Measurements from ENCODE around the gene BCAM. TPM values are rescaled to one million over a fixed set of nuclear protein-coding genes. Genes with fewer than 3 reads are reported as not detected.

BCAM gene
- total and polyA plus RNA-seq, 4 donors: 43.1 to 161 (median 127) TPM

- H3K4me3 ChIP-seq (ENCODE audit: low read length in 2 of 2): no peak overlapping the region
- intact Hi-C loops (cut with DNase I): loop anchor here in 1 of 2 donors (10.0 kb wide), 1 partner anchor 160 kb away; the partner anchor contains the start of genes APOC2 and APOC4
- WGBS, 2 donors: 74 to 81% methylated on average over 3 of the region's 3 CpGs
- H3K36me3 ChIP-seq (ENCODE audit: control insufficient read depth in 1 of 2, insufficient read depth in 2 of 2, low read length in 1 of 2): no peaks in the 10 kb centered on the region
- H3K27ac ChIP-seq (ENCODE audit: low read depth in 1 of 2, low read length in 2 of 2): no peak overlapping the region
- DNase-seq (no peak), ATAC-seq (ENCODE audit: low FRiP score) (no peak)
- no peaks in the 10 kb centered on the region for H3K4me1 ChIP-seq (ENCODE audit: control insufficient read depth in 1 of 2, insufficient read depth in 2 of 2, low read length in 2 of 2)
- H3K27me3 ChIP-seq (ENCODE audit: control insufficient read depth in 1 of 2, insufficient read depth in 2 of 2, low read length in 1 of 2): no peaks in the 10 kb centered on the region
- no peaks in the 10 kb centered on the region for H3K9me3 ChIP-seq (ENCODE audit: control insufficient read depth, low read length)
Observed at GRCh38 chr19:44785271-44785670, 23.6 kb upstream of the BCAM start.

- H3K36me3 ChIP-seq (ENCODE audit: control insufficient read depth in 1 of 2, insufficient read depth in 2 of 2, low read length in 1 of 2): no peaks in the 10 kb centered on the region
- intact Hi-C loops (cut with DNase I): loop anchor here in 1 of 2 donors (10.0 kb wide), 1 partner anchor 159 kb away; the partner anchor contains the start of genes APOC2 and APOC4
- no peak overlapping the region for H3K27ac ChIP-seq (ENCODE audit: low read depth in 1 of 2, low read length in 2 of 2)
- H3K4me3 ChIP-seq (ENCODE audit: low read length in 2 of 2): no peak overlapping the region
- ATAC-seq (ENCODE audit: low FRiP score) (no peak), DNase-seq (no peak)
- no peaks in the 10 kb centered on the region for H3K27me3 ChIP-seq (ENCODE audit: control insufficient read depth in 1 of 2, insufficient read depth in 2 of 2, low read length in 1 of 2)
- WGBS, 2 donors: 92 to 96% methylated on average over 15 of the region's 15 CpGs
- H3K4me1 ChIP-seq (ENCODE audit: control insufficient read depth in 1 of 2, insufficient read depth in 2 of 2, low read length in 2 of 2): no peaks in the 10 kb centered on the region
- H3K9me3 ChIP-seq (ENCODE audit: control insufficient read depth, low read length): no peaks in the 10 kb centered on the region
Observed at GRCh38 chr19:44785993-44786392, 22.9 kb upstream of the BCAM start.

- intact Hi-C loops (cut with DNase I): loop anchor here in 1 of 2 donors (10.0 kb wide), 1 partner anchor 156 kb away; the partner anchor contains the start of genes APOC2 and APOC4
- ATAC-seq (ENCODE audit: low FRiP score) (no peak), DNase-seq (no peak)
- no peaks in the 10 kb centered on the region for H3K36me3 ChIP-seq (ENCODE audit: control insufficient read depth in 1 of 2, insufficient read depth in 2 of 2, low read length in 1 of 2)
- no peaks in the 10 kb centered on the region for H3K27me3 ChIP-seq (ENCODE audit: control insufficient read depth in 1 of 2, insufficient read depth in 2 of 2, low read length in 1 of 2)
- H3K9me3 ChIP-seq (ENCODE audit: control insufficient read depth, low read length): no peaks in the 10 kb centered on the region
- WGBS, 2 donors: 93 to 96% methylated on average over 6 of the region's 6 CpGs
- no peak overlapping the region for H3K4me3 ChIP-seq (ENCODE audit: low read length in 2 of 2)
- no peak overlapping the region for H3K27ac ChIP-seq (ENCODE audit: low read depth in 1 of 2, low read length in 2 of 2)
- no peaks in the 10 kb centered on the region for H3K4me1 ChIP-seq (ENCODE audit: control insufficient read depth in 1 of 2, insufficient read depth in 2 of 2, low read length in 2 of 2)
Observed at GRCh38 chr19:44788971-44789370, 19.9 kb upstream of the BCAM start.

GRCh38 chr19:44789943-44790483, 18.9 kb upstream of the BCAM start:
- Histone ChIP-seq H3K4me3 (ENCODE audit: low read length in 2 of 2) (no peak overlapping the region), H3K9me3 (ENCODE audit: control insufficient read depth, low read length) (no peaks in the 10 kb centered on the region), H3K27me3 (ENCODE audit: control insufficient read depth in 1 of 2, insufficient read depth in 2 of 2, low read length in 1 of 2) (no peaks in the 10 kb centered on the region), H3K36me3 (ENCODE audit: control insufficient read depth in 1 of 2, insufficient read depth in 2 of 2, low read length in 1 of 2) (no peaks in the 10 kb centered on the region), H3K27ac (ENCODE audit: low read depth in 1 of 2, low read length in 2 of 2) (no peak overlapping the region), H3K4me1 (ENCODE audit: control insufficient read depth in 1 of 2, insufficient read depth in 2 of 2, low read length in 2 of 2) (no peaks in the 10 kb centered on the region)
- DNase-seq (no peak), ATAC-seq (ENCODE audit: low FRiP score) (no peak)
- intact Hi-C loops (cut with DNase I): loop anchor here in 1 of 2 donors (10.0 kb wide), 1 partner anchor 155 kb away; the partner anchor contains the start of genes APOC2 and APOC4
- 85 to 87% methylated on average over 13 of the region's 13 CpGs for WGBS, 2 donors

- no peak for DNase-seq
- intact Hi-C loops (cut with DNase I): no loop called here
- Histone ChIP-seq H3K27me3 (ENCODE audit: control insufficient read depth in 1 of 2, insufficient read depth in 2 of 2, low read length in 1 of 2) (no peaks in the 10 kb centered on the region), H3K4me1 (ENCODE audit: control insufficient read depth in 1 of 2, insufficient read depth in 2 of 2, low read length in 2 of 2) (no peaks in the 10 kb centered on the region), H3K36me3 (ENCODE audit: control insufficient read depth in 1 of 2, insufficient read depth in 2 of 2, low read length in 1 of 2) (no peaks in the 10 kb centered on the region), H3K4me3 (ENCODE audit: low read length in 2 of 2) (no peak overlapping the region), H3K27ac (ENCODE audit: low read depth in 1 of 2, low read length in 2 of 2) (no peak overlapping the region), H3K9me3 (ENCODE audit: control insufficient read depth, low read length) (no peaks in the 10 kb centered on the region)
- WGBS, 2 donors: 92 to 95% methylated on average over 9 of the region's 9 CpGs
- ATAC-seq (ENCODE audit: low FRiP score): no peak
Observed at GRCh38 chr19:44792281-44792680, 16.6 kb upstream of the BCAM start.

GRCh38 chr19:44794610-44795009, 14.3 kb upstream of the BCAM start:
- no peaks in the 10 kb centered on the region for H3K36me3 ChIP-seq (ENCODE audit: control insufficient read depth in 1 of 2, insufficient read depth in 2 of 2, low read length in 1 of 2)
- H3K9me3 ChIP-seq (ENCODE audit: control insufficient read depth, low read length): no peaks in the 10 kb centered on the region
- no peak for ATAC-seq (ENCODE audit: low FRiP score)
- H3K4me3 ChIP-seq (ENCODE audit: low read length in 2 of 2): no peak overlapping the region
- intact Hi-C loops (cut with DNase I): no loop called here
- no peaks in the 10 kb centered on the region for H3K4me1 ChIP-seq (ENCODE audit: control insufficient read depth in 1 of 2, insufficient read depth in 2 of 2, low read length in 2 of 2)
- H3K27ac ChIP-seq (ENCODE audit: low read depth in 1 of 2, low read length in 2 of 2): no peak overlapping the region
- H3K27me3 ChIP-seq (ENCODE audit: control insufficient read depth in 1 of 2, insufficient read depth in 2 of 2, low read length in 1 of 2): no peaks in the 10 kb centered on the region
- WGBS, 2 donors: 97 to 98% methylated on average over 4 of the region's 4 CpGs
- no peak for DNase-seq

GRCh38 chr19:44795398-44795987, 13.4 kb upstream of the BCAM start:
- DNase-seq (no peak), ATAC-seq (ENCODE audit: low FRiP score) (no peak)
- Histone ChIP-seq H3K9me3 (ENCODE audit: control insufficient read depth, low read length) (no peaks in the 10 kb centered on the region), H3K4me3 (ENCODE audit: low read length in 2 of 2) (no peak overlapping the region), H3K4me1 (ENCODE audit: control insufficient read depth in 1 of 2, insufficient read depth in 2 of 2, low read length in 2 of 2) (no peaks in the 10 kb centered on the region), H3K27ac (ENCODE audit: low read depth in 1 of 2, low read length in 2 of 2) (no peak overlapping the region), H3K27me3 (ENCODE audit: control insufficient read depth in 1 of 2, insufficient read depth in 2 of 2, low read length in 1 of 2) (no peaks in the 10 kb centered on the region), H3K36me3 (ENCODE audit: control insufficient read depth in 1 of 2, insufficient read depth in 2 of 2, low read length in 1 of 2) (no peaks in the 10 kb centered on the region)
- WGBS, 2 donors: 88 to 91% methylated on average over 13 of the region's 13 CpGs
- intact Hi-C loops (cut with DNase I): no loop called here

GRCh38 chr19:44796701-44797115, 12.2 kb upstream of the BCAM start:
- no peak for ATAC-seq (ENCODE audit: low FRiP score)

More at GRCh38 chr19:44796701-44797115, 12.2 kb upstream of the BCAM start:
- DNase-seq: no peak
- Histone ChIP-seq H3K27ac (ENCODE audit: low read depth in 1 of 2, low read length in 2 of 2) (no peak overlapping the region), H3K4me1 (ENCODE audit: control insufficient read depth in 1 of 2, insufficient read depth in 2 of 2, low read length in 2 of 2) (no peaks in the 10 kb centered on the region), H3K36me3 (ENCODE audit: control insufficient read depth in 1 of 2, insufficient read depth in 2 of 2, low read length in 1 of 2) (no peaks in the 10 kb centered on the region), H3K4me3 (ENCODE audit: low read length in 2 of 2) (no peak overlapping the region), H3K9me3 (ENCODE audit: control insufficient read depth, low read length) (no peaks in the 10 kb centered on the region), H3K27me3 (ENCODE audit: control insufficient read depth in 1 of 2, insufficient read depth in 2 of 2, low read length in 1 of 2) (no peaks in the 10 kb centered on the region)
- WGBS, 2 donors: 16 to 19% methylated on average over 12 of the region's 12 CpGs
- intact Hi-C loops (cut with DNase I): no loop called here

Data from aorta (tissue), 5 donors.